Panc1 (cell line): ENCODE results near the gene TRPV6. TPM values are rescaled to one million over a fixed set of nuclear protein-coding genes. Genes with fewer than 3 reads are reported as not detected.

Experiments
- ATAC-seq: fragments of 200-7000 bp; cut with Tn5 transposase; 2 replicates; pipeline ENCODE4 v1.9.1; 2020; ENCODE audit warnings: mild to moderate bottlenecking, moderate library complexity
- BruUV-seq: library from RNA; stranded (reverse); fragments of 400-500 nt; replicated peaks from 2 replicates; lab custom pipeline; 2021; lab: Mats Ljungman, UMichigan
- CTCF ChIA-PET: fragments of 300-600 bp; sonication (Branson Sonifier 250); formaldehyde crosslinking; loops from one replicate; lab custom pipeline; 2022; ENCODE audit warnings: antibody characterized with exemption; lab: Charles Lee
- POLR2A ChIA-PET: fragments of 300-600 bp; sonication (Branson Sonifier 250); formaldehyde crosslinking; loops from one replicate; lab custom pipeline; 2022; ENCODE audit warnings: antibody characterized with exemption; lab: Charles Lee
- DNase-seq: peaks from one replicate; pipeline ENCODE4 v3.0.0-alpha.2; 2010; ENCODE audit warnings: low read depth, low spot score
- H3K27ac ChIP-seq: 2 replicates; pipeline ENCODE4 v1.5.1; 2011; ENCODE audit warnings: mild to moderate bottlenecking, low read length, inconsistent platforms
- H3K27me3 ChIP-seq: fragments of 200-500 bp; sonication (Bioruptor generic); 2 replicates; pipeline ENCODE4 v1.6.0; 2014; ENCODE audit warnings: low read length, inconsistent platforms; ENCODE audit not compliant: control insufficient read depth, insufficient read depth
- H3K36me3 ChIP-seq: fragments of 200-500 bp; sonication (Bioruptor generic); 2 replicates; pipeline ENCODE4 v1.5.1; 2014; ENCODE audit warnings: inconsistent platforms, mild to moderate bottlenecking, low read length, moderate library complexity; ENCODE audit not compliant: control insufficient read depth, insufficient read depth
- H3K4me1 ChIP-seq: 2 replicates; pipeline ENCODE4 v1.5.1; 2011; ENCODE audit warnings: inconsistent platforms, mild to moderate bottlenecking, low read length, moderate library complexity; ENCODE audit not compliant: control insufficient read depth, insufficient read depth
- H3K4me3 ChIP-seq, 2 experiments: 2 replicates each; pipeline ENCODE4 v1.5.1; 2011 to 2012; ENCODE audit warnings: low read depth in 2 of 2, low read length in 2 of 2, mild to moderate bottlenecking in 2 of 2, inconsistent platforms in 1 of 2, moderate library complexity in 1 of 2
- H3K9me3 ChIP-seq: fragments of 200-500 bp; sonication (Bioruptor generic); 2 replicates; pipeline ENCODE4 v1.5.1; 2014; ENCODE audit warnings: low read depth, mild to moderate bottlenecking, inconsistent platforms, low read length, moderate library complexity; ENCODE audit not compliant: control insufficient read depth, insufficient read depth
- POLR2AphosphoS5 ChIP-seq: IDR thresholded peaks from 2 replicates; pipeline ENCODE4 v1.6.1; 2012; ENCODE audit warnings: mild to moderate bottlenecking, low read depth, low read length, moderate library complexity
- SIN3A ChIP-seq: IDR thresholded peaks from 2 replicates; pipeline ENCODE4 v1.6.1; 2012; ENCODE audit warnings: low read depth, mild to moderate bottlenecking, low read length, moderate library complexity, borderline replicate concordance; ENCODE audit not compliant: insufficient read depth
- TCF7L2 ChIP-seq: IDR thresholded peaks from 2 replicates; pipeline ENCODE4 v1.6.1; 2011; ENCODE audit warnings: mild to moderate bottlenecking, low read depth, low read length, inconsistent platforms
- in situ Hi-C: cut with HindIII; loops from 2 replicates; pipeline ENCODE4 v1.10.0; 2016; ENCODE audit warnings: low sequenced_read_pairs, low pct_unique_long_range_greater_than_20kb
- intact Hi-C: fragments of 100-400 bp; cut with micrococcal nuclease; formaldehyde crosslinking; loops from one replicate; pipeline ENCODE4 v1.10.0; 2022; ENCODE audit not compliant: unreplicated experiment
- total RNA-seq: library from RNA; stranded (reverse); gene quantifications from one replicate; pipeline ENCODE4 v1.2.1, GENCODE V29; 2021; ENCODE audit not compliant: unreplicated experiment
- TF ChIP-seq, protein P1 (sequence below), 2 experiments: IDR thresholded peaks; 2 replicates each; pipeline ENCODE4 v1.6.1; 2011 to 2012; ENCODE audit warnings: low read depth in 2 of 2, control low read depth in 1 of 2, low read length in 1 of 2, mild to moderate bottlenecking in 1 of 2, moderate library complexity in 1 of 2; ENCODE audit not compliant: insufficient read depth in 1 of 2
- TF ChIP-seq, protein P2 (sequence below): fragments of 450-650 bp; IDR thresholded peaks from 2 replicates; pipeline ENCODE4 v1.5.1; 2017; ENCODE audit warnings: mild to moderate bottlenecking

TRPV6 gene
- total RNA-seq, 1 experiment from 2014 or later: not detected

- ChIA-PET CTCF (no interaction called here), POLR2A (no interaction called here)
- no peak for ATAC-seq
- H3K27me3 ChIP-seq: no peaks in the 10 kb centered on the region; the same call in 1 of the 2 replicates
- in situ Hi-C loops: no loop called here
- TF ChIP-seq POLR2AphosphoS5 (no peak), SIN3A (no peak), TCF7L2 (no peak)
- TF ChIP-seq, protein P1, sequence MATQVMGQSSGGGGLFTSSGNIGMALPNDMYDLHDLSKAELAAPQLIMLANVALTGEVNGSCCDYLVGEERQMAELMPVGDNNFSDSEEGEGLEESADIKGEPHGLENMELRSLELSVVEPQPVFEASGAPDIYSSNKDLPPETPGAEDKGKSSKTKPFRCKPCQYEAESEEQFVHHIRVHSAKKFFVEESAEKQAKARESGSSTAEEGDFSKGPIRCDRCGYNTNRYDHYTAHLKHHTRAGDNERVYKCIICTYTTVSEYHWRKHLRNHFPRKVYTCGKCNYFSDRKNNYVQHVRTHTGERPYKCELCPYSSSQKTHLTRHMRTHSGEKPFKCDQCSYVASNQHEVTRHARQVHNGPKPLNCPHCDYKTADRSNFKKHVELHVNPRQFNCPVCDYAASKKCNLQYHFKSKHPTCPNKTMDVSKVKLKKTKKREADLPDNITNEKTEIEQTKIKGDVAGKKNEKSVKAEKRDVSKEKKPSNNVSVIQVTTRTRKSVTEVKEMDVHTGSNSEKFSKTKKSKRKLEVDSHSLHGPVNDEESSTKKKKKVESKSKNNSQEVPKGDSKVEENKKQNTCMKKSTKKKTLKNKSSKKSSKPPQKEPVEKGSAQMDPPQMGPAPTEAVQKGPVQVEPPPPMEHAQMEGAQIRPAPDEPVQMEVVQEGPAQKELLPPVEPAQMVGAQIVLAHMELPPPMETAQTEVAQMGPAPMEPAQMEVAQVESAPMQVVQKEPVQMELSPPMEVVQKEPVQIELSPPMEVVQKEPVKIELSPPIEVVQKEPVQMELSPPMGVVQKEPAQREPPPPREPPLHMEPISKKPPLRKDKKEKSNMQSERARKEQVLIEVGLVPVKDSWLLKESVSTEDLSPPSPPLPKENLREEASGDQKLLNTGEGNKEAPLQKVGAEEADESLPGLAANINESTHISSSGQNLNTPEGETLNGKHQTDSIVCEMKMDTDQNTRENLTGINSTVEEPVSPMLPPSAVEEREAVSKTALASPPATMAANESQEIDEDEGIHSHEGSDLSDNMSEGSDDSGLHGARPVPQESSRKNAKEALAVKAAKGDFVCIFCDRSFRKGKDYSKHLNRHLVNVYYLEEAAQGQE (IDR thresholded peaks at IDR 0.05; ENCODE audit: insufficient read depth in 1 of 2, low read depth in 2 of 2, low read length in 1 of 2): no peak
- TF ChIP-seq, protein P2, sequence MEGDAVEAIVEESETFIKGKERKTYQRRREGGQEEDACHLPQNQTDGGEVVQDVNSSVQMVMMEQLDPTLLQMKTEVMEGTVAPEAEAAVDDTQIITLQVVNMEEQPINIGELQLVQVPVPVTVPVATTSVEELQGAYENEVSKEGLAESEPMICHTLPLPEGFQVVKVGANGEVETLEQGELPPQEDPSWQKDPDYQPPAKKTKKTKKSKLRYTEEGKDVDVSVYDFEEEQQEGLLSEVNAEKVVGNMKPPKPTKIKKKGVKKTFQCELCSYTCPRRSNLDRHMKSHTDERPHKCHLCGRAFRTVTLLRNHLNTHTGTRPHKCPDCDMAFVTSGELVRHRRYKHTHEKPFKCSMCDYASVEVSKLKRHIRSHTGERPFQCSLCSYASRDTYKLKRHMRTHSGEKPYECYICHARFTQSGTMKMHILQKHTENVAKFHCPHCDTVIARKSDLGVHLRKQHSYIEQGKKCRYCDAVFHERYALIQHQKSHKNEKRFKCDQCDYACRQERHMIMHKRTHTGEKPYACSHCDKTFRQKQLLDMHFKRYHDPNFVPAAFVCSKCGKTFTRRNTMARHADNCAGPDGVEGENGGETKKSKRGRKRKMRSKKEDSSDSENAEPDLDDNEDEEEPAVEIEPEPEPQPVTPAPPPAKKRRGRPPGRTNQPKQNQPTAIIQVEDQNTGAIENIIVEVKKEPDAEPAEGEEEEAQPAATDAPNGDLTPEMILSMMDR: no peak
- intact Hi-C loops: no loop called here
- no peaks in the 10 kb centered on the region for H3K36me3 ChIP-seq
- no peaks in the 10 kb centered on the region for H3K4me1 ChIP-seq
- no TSS peak for BruUV-seq
- H3K9me3 ChIP-seq: no peaks in the 10 kb centered on the region
- H3K27ac ChIP-seq: no peak overlapping the region
- no peak overlapping the region for H3K4me3 ChIP-seq
- DNase-seq: no peak
Observed at GRCh38 chr7:142822714-142823113, 62.8 kb downstream of the TRPV6 start.

Other genes starting within 250 kb of the TRPV6 start
- 7.3 TPM for gene PRSS1, start 136.3 kb downstream of the TRPV6 start, total RNA-seq
- gene PRSS2, start 114.8 kb downstream of the TRPV6 start, total RNA-seq: 22.4 TPM
- gene EPHB6, start 30.7 kb downstream of the TRPV6 start, total RNA-seq: 0.54 TPM
- not detected for gene TRPV5, start 48.0 kb upstream of the TRPV6 start, total RNA-seq
- not detected for gene LLCFC1, start 53.7 kb upstream of the TRPV6 start, total RNA-seq
- gene KEL, start 76.6 kb upstream of the TRPV6 start, total RNA-seq: 0.44 TPM
- not detected for gene OR9A2, start 141.4 kb upstream of the TRPV6 start, total RNA-seq
- not detected for gene OR6V1, start 166.6 kb upstream of the TRPV6 start, total RNA-seq
- gene PIP, start 246.3 kb upstream of the TRPV6 start, total RNA-seq: not detected